DND-41 (cell line): Measurements from ENCODE around the gene ZNF747.

Experiments used
- EZH2 ChIP-seq: IDR thresholded peaks from 3 replicates; pipeline ENCODE4 v1.6.1; 2012; ENCODE audit warnings: borderline replicate concordance, low read depth, mild to moderate bottlenecking, moderate library complexity, low read length, inconsistent platforms; ENCODE audit not compliant: severe bottlenecking
- TF ChIP-seq, protein P1 (sequence below): IDR thresholded peaks from 2 replicates; pipeline ENCODE4 v1.5.1; 2012; ENCODE audit warnings: borderline replicate concordance, low read length, moderate library complexity, mild to moderate bottlenecking; ENCODE audit not compliant: poor library complexity, severe bottlenecking; ENCODE audit errors: extremely low read depth

DNA sequence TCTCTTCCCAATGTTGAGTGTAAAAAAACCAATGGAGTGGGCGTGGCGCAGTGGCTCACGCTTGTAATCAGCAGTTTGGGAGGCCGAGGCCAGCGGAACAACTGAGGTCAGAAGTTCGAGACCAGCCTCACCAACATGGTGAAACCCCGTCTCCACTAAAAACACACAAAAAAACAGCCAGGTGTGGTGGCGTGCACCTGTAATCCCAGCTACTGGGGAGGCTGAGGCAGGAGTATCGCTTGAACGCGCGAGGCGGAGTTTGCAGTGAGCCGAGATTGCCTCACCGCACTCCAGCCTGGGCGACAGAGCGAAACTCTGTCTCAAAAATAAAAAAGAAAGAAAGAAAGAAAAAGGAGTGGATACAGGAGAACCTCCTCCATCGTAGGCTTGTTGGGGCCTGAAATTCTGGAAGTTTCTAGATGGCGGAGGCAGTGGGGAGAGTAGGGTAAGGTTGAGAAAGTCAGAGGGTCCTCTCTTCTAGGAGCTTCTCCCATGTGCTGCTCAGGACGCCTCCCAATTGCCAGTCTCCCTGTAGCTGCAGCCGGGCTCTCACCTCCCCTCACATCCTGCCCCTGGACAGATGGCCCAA, 24.2 kb upstream of the ZNF747 start:
- TF ChIP-seq EZH2 = no peak
- TF ChIP-seq, protein P1, sequence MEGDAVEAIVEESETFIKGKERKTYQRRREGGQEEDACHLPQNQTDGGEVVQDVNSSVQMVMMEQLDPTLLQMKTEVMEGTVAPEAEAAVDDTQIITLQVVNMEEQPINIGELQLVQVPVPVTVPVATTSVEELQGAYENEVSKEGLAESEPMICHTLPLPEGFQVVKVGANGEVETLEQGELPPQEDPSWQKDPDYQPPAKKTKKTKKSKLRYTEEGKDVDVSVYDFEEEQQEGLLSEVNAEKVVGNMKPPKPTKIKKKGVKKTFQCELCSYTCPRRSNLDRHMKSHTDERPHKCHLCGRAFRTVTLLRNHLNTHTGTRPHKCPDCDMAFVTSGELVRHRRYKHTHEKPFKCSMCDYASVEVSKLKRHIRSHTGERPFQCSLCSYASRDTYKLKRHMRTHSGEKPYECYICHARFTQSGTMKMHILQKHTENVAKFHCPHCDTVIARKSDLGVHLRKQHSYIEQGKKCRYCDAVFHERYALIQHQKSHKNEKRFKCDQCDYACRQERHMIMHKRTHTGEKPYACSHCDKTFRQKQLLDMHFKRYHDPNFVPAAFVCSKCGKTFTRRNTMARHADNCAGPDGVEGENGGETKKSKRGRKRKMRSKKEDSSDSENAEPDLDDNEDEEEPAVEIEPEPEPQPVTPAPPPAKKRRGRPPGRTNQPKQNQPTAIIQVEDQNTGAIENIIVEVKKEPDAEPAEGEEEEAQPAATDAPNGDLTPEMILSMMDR = no peak
